GM12878 (cell line): Measurements from ENCODE around the gene EFCAB11. TPM values are rescaled to one million over a fixed set of nuclear protein-coding genes. Genes with fewer than 3 reads are reported as not detected.

Experiments
- ATAC-seq: fragments of 200-7000 bp; cut with Tn5 transposase; 3 replicates; pipeline ENCODE4 v1.9.1; 2020; ENCODE audit warnings: mild to moderate bottlenecking, moderate library complexity
- BruUV-seq: library from RNA; stranded (reverse); fragments of 400-500 nt; replicated peaks from 2 replicates; lab custom pipeline; 2021; lab: Mats Ljungman, UMichigan
- CTCF ChIA-PET: fragments of 300-600 bp; sonication (Branson Sonifier 250); formaldehyde crosslinking; extraction: SDS; loops from one replicate; lab custom pipeline; 2021; ENCODE audit warnings: inconsistent platforms; lab: Yijun Ruan, JAX
- POLR2A ChIA-PET: fragments of 350-600 bp; formaldehyde crosslinking; extraction: SDS; loops from one replicate; lab custom pipeline; 2021; ENCODE audit warnings: inconsistent platforms; lab: Charles Lee
- RAD21 ChIA-PET: fragments of 300-600 bp; sonication (Branson Sonifier 250); formaldehyde crosslinking; loops from one replicate; lab custom pipeline; 2023; ENCODE audit warnings: antibody characterized with exemption; ENCODE audit not compliant: unreplicated experiment; lab: Charles Lee
- SMC1A ChIA-PET: fragments of 300-600 bp; sonication (Branson Sonifier 250); formaldehyde crosslinking; loops from one replicate; lab custom pipeline; 2023; ENCODE audit not compliant: unreplicated experiment, uncharacterized antibody; lab: Charles Lee
- DNase-seq: peaks from one replicate; pipeline ENCODE4 v3.0.0-alpha.2; 2011; ENCODE audit warnings: low read depth, low spot score
- FAIRE-seq: peaks from 3 replicates; lab custom pipeline; 2011; peaks lifted over from hg19 to GRCh38; lab: Jason Lieb, UNC
- H2AFZ ChIP-seq: 2 replicates; pipeline ENCODE4 v1.6.0; 2011; ENCODE audit warnings: low read depth, low read length, control low read depth; ENCODE audit not compliant: control insufficient read depth
- H3K27ac ChIP-seq: 2 replicates; pipeline ENCODE4 v1.5.1; 2011; ENCODE audit warnings: control low read depth; ENCODE audit not compliant: control insufficient read depth, insufficient read depth
- H3K27me3 ChIP-seq, 2 experiments: replicated peaks in 1 of 2; 2 replicates each; pipeline versions ENCODE4 v1.6.0 to v1.6.1; 2011; ENCODE audit warnings: low read length in 1 of 2; ENCODE audit not compliant: control insufficient read depth in 2 of 2, insufficient read depth in 2 of 2
- H3K36me3 ChIP-seq, 2 experiments: 2 replicates each; pipeline ENCODE4 v1.5.1; 2011; ENCODE audit warnings: low read length in 1 of 2; ENCODE audit not compliant: control insufficient read depth in 2 of 2, insufficient read depth in 2 of 2
- H3K4me1 ChIP-seq: 2 replicates; pipeline ENCODE4 v1.6.1; 2011; ENCODE audit warnings: mild to moderate bottlenecking, low read length, moderate library complexity, mixed read lengths; ENCODE audit not compliant: control insufficient read depth, insufficient read depth
- H3K4me2 ChIP-seq: 2 replicates; pipeline ENCODE4 v1.6.0; 2011; ENCODE audit warnings: control low read depth; ENCODE audit not compliant: control insufficient read depth, insufficient read depth
- H3K4me3 ChIP-seq: fragments of 200-600 bp; sonication (generic); 2 replicates; pipeline ENCODE4 v1.5.1; 2016
- H3K79me2 ChIP-seq: 2 replicates; pipeline ENCODE4 v1.6.0; 2011; ENCODE audit warnings: low read length; ENCODE audit not compliant: control insufficient read depth, insufficient read depth
- H3K9ac ChIP-seq: 2 replicates; pipeline ENCODE4 v1.8.0; 2011; ENCODE audit warnings: low read length, control low read depth, mixed read lengths; ENCODE audit not compliant: control insufficient read depth, insufficient read depth
- H3K9me3 ChIP-seq: replicated peaks from 3 replicates; pipeline ENCODE4 v1.5.1; 2011; ENCODE audit warnings: mild to moderate bottlenecking, low read length; ENCODE audit not compliant: control insufficient read depth, insufficient read depth
- H4K20me1 ChIP-seq: 2 replicates; pipeline ENCODE4 v1.6.0; 2011; ENCODE audit not compliant: control insufficient read depth, insufficient read depth
- ELK1 ChIP-seq: IDR thresholded peaks from 2 replicates; pipeline ENCODE4 v1.6.1; 2012; ENCODE audit warnings: low read depth, low read length, improper control_type of control experiment
- ETV6 ChIP-seq, 2 experiments: fragments of 450-650 bp in 1 of 2; IDR thresholded peaks in 1 of 2; conservative IDR thresholded peaks in 1 of 2; 2 replicates each; pipeline ENCODE4 v1.6.1; 2014; ENCODE audit warnings: antibody characterized with exemption in 1 of 2, borderline replicate concordance in 1 of 2, low read depth in 1 of 2, mild to moderate bottlenecking in 1 of 2, moderate library complexity in 1 of 2
- GATAD2B ChIP-seq: fragments of 450-650 bp; conservative IDR thresholded peaks from 2 replicates; pipeline ENCODE4 v1.6.1; 2017; ENCODE audit warnings: low read depth, mild to moderate bottlenecking, moderate library complexity
- IKZF1 ChIP-seq: fragments of 450-650 bp; conservative IDR thresholded peaks from 2 replicates; pipeline ENCODE4 v1.6.1; 2017; ENCODE audit warnings: antibody characterized with exemption, mild to moderate bottlenecking
- NBN ChIP-seq: fragments of 450-650 bp; IDR thresholded peaks from 2 replicates; pipeline ENCODE4 v1.6.1; 2016
- NR2F1 ChIP-seq: fragments of 450-650 bp; conservative IDR thresholded peaks from 2 replicates; pipeline ENCODE4 v1.6.1; 2017; ENCODE audit warnings: mild to moderate bottlenecking
- PRDM15 ChIP-seq: fragments of 450-650 bp; formaldehyde crosslinking; IDR thresholded peaks from 2 replicates; pipeline ENCODE4 v1.4.0; 2020; ENCODE audit warnings: mild to moderate bottlenecking, moderate library complexity
- RB1 ChIP-seq: fragments of 450-650 bp; formaldehyde crosslinking; IDR thresholded peaks from 2 replicates; pipeline ENCODE4 v1.6.1; 2017; ENCODE audit warnings: mild to moderate bottlenecking, borderline replicate concordance
- RUNX3 ChIP-seq: IDR thresholded peaks from 2 replicates; pipeline ENCODE4 v1.6.1; 2012; ENCODE audit warnings: low read length, inconsistent platforms
- TCF12 ChIP-seq: IDR thresholded peaks from 2 replicates; pipeline ENCODE4 v1.6.1; 2011; ENCODE audit warnings: low read depth, mild to moderate bottlenecking, low read length
- YBX1 ChIP-seq: fragments of 450-650 bp; IDR thresholded peaks from 2 replicates; pipeline ENCODE4 v1.6.1; 2016; ENCODE audit warnings: antibody characterized with exemption
- ZZZ3 ChIP-seq: IDR thresholded peaks from 2 replicates; pipeline ENCODE4 v1.6.1; 2011; ENCODE audit warnings: low read depth; ENCODE audit not compliant: control insufficient read depth, insufficient read length
- WGBS: methylation state at CpG from one replicate; pipeline ENCODE4 v1.1.6; 2016; ENCODE audit warnings: low lambda C conversion rate; ENCODE audit not compliant: insufficient replicate concordance, insufficient coverage; ENCODE audit errors: missing lambda C conversion rate; 5-methylcytosine and 5-hydroxymethylcytosine counted together
- in situ Hi-C: fragments of 300-500 bp; cut with MboI; formaldehyde crosslinking; loops from 9 replicates; pipeline ENCODE4 v1.14.3; 2018; ENCODE audit warnings: mixed read lengths
- intact Hi-C: fragments of 100-400 bp; cut with micrococcal nuclease; formaldehyde crosslinking; loops from one replicate; pipeline ENCODE4 v1.14.2; 2022; ENCODE audit not compliant: unreplicated experiment
- polyA plus RNA-seq, 11 experiments: library from polyadenylated mRNA; depleted of rRNA in 4 of 11; unstranded in 6 of 11; stranded (reverse) in 5 of 11; fragments of >200 nt; fragmentation: Nextera tagmentation in 4 of 11; fragmentation: Illumina TruSeq in 1 of 11; extraction: Ambion mirVana in 4 of 11; extraction: Trizol in 1 of 11; gene quantifications; 1 replicate in 1 of 11; 2 replicates in 10 of 11; pipeline versions ENCODE4 v1.2.1 to v1.2.3, GENCODE V29; 2011 to 2016; ENCODE audit warnings: inconsistent platforms in 2 of 11, missing spikeins in 2 of 11, low read depth in 1 of 11
- total RNA-seq, 4 experiments: library from RNA; depleted of rRNA in 3 of 4; stranded (reverse); fragments of >200 nt in 3 of 4; fragmentation: Illumina TruSeq in 1 of 4; extraction: Trizol in 1 of 4; gene quantifications; 2 replicates each; pipeline versions ENCODE4 v1.2.1 to v1.2.3, GENCODE V29; 2013 to 2021

Gene EFCAB11
- total and polyA plus RNA-seq, 10 of the 15 experiments (the other 5 are each of a cell fraction or from before 2014, with no cell fraction given) = 8.6 to 37.4 (median 18.0) TPM

- FAIRE-seq (no peak), ATAC-seq (no peak), DNase-seq (no peak)
- POLR2A ChIA-PET = no interaction called here
- CTCF ChIA-PET = interaction anchor here (0.8 kb wide), 1 partner anchor 134 kb away, joined by 3 read pairs; no protein-coding TSS in a partner anchor
- H3K27ac ChIP-seq = no peak overlapping the region
- no peak overlapping the region for H2AFZ ChIP-seq
- SMC1A ChIA-PET = interaction anchor here (0.8 kb wide), 1 partner anchor 31 kb away, joined by 3 read pairs; no protein-coding TSS in a partner anchor
- H3K9ac ChIP-seq = no peak overlapping the region
- in situ Hi-C loops = no loop called here
- WGBS = 100% methylated on average over 1 of the region's 1 CpG
- no peaks in the 10 kb centered on the region for H3K4me1 ChIP-seq
- H3K79me2 ChIP-seq = no peaks in the 10 kb centered on the region
- H3K9me3 ChIP-seq = no peaks in the 10 kb centered on the region
- no peaks in the 10 kb centered on the region for H4K20me1 ChIP-seq
- H3K4me2 ChIP-seq = no peak overlapping the region
- TF ChIP-seq IKZF1 (no peak), TCF12 (no peak), NBN (no peak), YBX1 (no peak), ELK1 (no peak), PRDM15 (CRISPR knock-in tag) (no peak), RB1 (no peak), ETV6 (conservative IDR thresholded peaks at IDR 0.05 in 1 of 2, IDR thresholded peaks at IDR 0.05 in 1 of 2; ENCODE audit: borderline replicate concordance in 1 of 2, low read depth in 1 of 2) (no peak), NR2F1 (no peak), GATAD2B (no peak), RUNX3 (no peak), ZZZ3 (no peak)
- RAD21 ChIA-PET = no interaction called here
- BruUV-seq = no TSS peak
- no peak overlapping the region for H3K4me3 ChIP-seq
- intact Hi-C loops = no loop called here
- H3K27me3 ChIP-seq = no peaks in the 10 kb centered on the region
- no peaks in the 10 kb centered on the region for H3K36me3 ChIP-seq
Measured at GRCh38 chr14:89805501-89805900, 149.0 kb downstream of the EFCAB11 start.
